GM12874 (cell line): ENCODE results near the gene NPNT.

ENCODE experiments used
- TF ChIP-seq, protein P1 (sequence below): IDR thresholded peaks from 2 replicates; pipeline ENCODE4 v1.5.1; 2011; ENCODE audit warnings: low read depth, mild to moderate bottlenecking, control low read depth, low read length, moderate library complexity; ENCODE audit not compliant: insufficient read depth

Gene NPNT

GRCh38 chr4:105924341-105924740, 29.1 kb downstream of the NPNT start:
- TF ChIP-seq, protein P1, sequence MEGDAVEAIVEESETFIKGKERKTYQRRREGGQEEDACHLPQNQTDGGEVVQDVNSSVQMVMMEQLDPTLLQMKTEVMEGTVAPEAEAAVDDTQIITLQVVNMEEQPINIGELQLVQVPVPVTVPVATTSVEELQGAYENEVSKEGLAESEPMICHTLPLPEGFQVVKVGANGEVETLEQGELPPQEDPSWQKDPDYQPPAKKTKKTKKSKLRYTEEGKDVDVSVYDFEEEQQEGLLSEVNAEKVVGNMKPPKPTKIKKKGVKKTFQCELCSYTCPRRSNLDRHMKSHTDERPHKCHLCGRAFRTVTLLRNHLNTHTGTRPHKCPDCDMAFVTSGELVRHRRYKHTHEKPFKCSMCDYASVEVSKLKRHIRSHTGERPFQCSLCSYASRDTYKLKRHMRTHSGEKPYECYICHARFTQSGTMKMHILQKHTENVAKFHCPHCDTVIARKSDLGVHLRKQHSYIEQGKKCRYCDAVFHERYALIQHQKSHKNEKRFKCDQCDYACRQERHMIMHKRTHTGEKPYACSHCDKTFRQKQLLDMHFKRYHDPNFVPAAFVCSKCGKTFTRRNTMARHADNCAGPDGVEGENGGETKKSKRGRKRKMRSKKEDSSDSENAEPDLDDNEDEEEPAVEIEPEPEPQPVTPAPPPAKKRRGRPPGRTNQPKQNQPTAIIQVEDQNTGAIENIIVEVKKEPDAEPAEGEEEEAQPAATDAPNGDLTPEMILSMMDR: no peak

DNA sequence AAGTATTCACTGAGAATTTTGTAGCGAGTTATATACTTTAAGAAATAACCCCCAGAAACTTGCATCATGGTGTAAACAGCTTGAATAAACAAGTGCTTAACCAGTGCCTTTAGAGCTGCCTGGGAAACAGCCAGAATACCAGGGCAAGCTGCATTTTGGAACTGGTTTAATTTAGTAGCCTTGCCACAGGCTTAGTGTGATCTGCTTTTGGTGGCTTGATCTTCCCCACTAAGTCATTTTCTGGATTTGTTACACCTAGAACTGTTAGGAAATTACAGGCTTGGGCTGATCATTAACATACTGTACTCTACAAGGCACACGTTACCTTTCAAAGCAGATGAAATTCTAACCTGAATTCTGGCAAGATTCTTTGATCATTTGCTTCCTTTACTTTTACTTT, 35.4 kb downstream of the NPNT start:
- TF ChIP-seq, protein P1: no peak

DNA sequence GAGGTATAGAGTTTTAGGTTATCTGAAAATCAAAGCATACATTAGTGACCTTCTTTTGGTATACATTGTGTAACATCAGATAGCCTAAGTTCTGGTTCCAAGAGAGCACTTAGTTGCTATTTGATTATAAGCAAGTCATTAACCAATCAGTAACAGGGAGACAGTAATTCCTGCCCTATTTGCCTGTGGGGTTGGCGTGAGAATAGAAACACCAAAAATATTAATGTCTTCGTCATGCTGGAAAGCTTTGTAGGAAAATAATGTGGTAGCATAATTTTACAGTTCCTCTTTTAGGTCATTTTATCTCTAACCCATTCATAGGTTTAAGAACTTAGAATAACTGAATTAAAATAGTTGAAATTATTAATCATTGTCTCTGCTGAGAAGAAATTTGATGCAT, 37.8 kb downstream of the NPNT start:
- TF ChIP-seq, protein P1: no peak

DNA sequence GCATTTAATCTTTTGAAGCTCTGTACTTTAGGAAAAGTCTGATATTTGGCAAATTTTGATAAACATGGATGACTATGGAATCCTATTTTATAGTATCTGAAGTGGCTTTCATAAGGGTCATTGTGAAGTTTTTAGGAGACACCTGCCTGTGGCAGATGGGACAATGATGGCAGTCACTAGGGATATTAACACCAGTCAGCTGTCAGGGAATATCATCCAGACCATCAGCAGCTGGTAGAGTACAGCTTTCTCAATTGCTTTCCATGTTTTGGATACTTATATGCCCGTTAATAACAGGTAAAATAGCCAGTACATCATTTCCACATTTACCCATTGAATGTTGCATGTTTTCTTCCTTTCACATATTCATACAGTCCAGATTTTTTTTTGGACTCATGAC, 39.1 kb downstream of the NPNT start:
- TF ChIP-seq, protein P1: no peak

DNA sequence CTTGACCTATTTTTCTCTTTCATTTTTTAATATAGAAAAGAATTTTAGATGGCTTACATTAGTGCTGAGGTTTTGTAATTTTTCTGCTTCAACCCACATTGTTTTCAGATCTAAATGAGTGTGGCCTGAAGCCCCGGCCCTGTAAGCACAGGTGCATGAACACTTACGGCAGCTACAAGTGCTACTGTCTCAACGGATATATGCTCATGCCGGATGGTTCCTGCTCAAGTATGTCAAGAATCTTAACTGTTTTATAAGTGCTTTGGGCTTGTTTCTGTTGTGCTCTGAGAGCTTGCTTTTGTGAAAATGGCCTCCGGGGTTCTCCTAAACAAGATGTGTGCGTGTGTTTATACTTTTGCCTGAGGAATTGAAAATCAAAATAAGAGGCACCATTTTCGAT, 41.6 kb downstream of the NPNT start:
- TF ChIP-seq, protein P1: no peak

DNA sequence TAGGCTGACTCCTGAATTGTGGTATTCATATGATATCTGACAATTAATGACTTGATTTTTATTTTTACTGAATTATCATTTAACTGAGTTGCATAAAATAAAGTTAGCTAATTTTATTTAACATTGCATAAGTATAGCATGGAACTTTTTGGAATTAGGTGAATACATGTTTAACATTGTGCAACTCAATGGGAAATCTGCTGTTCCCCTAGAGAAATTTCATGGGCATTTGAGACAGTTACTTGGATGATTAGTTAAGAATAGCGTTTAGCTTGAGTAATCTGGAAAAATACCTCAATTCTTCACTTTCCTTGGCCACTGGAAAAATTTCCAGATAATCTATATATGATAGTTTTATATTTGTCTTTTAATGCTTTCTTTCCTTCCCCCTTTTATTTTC, 42.5 kb downstream of the NPNT start:
- TF ChIP-seq, protein P1: no peak

GRCh38 chr4:105943234-105943633, 48.0 kb downstream of the NPNT start:
- TF ChIP-seq, protein P1: no peak

DNA sequence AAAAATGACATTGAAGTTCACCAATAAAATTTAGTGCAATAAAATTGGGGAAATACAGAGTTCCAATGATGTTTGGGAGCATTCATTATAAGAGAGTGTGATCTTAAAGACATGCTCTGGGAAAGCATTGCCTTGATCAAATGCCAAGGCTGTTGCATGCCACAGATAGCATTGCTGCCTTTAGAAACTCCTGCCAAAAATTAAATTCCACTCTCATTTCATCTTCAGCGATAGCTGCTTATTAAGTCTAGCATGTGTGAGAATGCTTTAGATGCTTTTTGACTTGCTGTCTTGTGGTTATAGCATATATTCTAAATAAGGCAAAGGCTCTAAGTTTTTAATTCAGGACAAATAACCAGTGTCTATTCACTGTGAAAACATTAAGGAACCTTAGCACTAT, 49.3 kb downstream of the NPNT start:
- TF ChIP-seq, protein P1: no peak
